GM15510 (cell line): ENCODE results near the gene KCNT1.

Source experiments
- POLR2A ChIP-seq: IDR thresholded peaks from 3 replicates; pipeline ENCODE4 v1.6.1; 2011; ENCODE audit warnings: borderline replicate concordance; ENCODE audit not compliant: insufficient read length; ENCODE audit errors: extremely low read depth

KCNT1 gene

GRCh38 chr9:135790356-135790755, 88.4 kb downstream of the KCNT1 start:
- no peak for TF ChIP-seq POLR2A

DNA sequence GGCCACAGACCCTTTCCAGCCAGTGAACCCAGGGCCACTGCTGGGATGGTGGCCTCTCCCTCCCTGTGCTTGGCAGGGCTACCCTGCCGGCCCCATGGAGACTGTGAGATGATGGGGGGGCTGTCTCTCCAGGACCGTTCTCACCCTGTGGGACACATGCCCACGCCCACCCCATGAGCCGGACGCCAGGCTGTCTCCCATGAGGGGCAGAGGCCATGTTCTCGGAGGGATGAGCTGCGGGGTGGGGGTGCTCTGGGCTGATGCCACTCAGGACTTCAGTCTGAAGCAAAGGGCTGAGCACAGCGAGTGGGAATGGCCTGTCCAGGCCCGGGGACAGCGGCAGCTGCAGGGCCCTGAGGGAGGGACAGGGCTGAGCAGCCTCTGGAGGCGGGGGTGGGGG, 88.9 kb downstream of the KCNT1 start:
- TF ChIP-seq POLR2A: no peak

GRCh38 chr9:135791431-135792267, 89.7 kb downstream of the KCNT1 start:
- no peak for TF ChIP-seq POLR2A

DNA sequence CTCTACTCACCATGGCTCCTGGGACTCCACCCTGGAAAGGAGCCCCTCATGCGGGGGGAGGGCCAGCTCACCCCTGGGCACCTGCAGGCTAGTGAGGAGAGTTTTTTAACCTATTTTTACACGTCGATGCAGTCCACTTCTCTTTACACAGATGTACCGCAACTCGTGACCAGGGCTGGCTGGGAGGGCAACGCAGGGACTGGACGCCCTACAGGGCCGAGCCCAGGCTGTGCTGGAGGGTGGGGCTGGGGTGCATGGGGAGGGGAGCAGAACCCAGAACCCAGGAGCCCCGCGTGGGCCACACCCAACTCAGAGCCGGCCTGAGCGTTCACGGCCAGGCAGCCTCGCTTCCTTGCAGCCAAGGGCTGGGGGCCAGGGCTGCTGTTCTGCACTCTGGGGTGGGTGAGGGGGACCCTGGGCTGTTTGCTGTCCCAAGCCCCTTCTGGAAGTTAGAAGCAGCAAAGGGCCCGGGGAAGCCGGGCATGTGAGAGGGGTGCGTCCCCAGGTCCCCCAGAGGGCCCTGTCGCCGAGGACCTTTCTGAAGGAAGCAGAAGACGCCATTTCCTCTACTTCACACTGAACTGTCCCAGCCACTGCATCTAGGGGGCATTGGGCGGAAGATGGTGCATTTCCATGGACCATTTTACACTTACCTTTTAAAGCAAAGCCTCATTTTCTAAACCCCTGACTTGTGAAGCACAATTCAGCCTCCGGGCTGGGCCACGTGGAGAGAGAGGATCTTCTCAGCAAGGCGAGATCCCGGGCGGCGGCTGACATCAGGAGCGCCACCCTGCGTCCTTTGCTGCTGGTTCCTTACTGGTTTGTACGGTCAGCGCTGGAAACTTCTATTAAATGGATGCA, 90.5 kb downstream of the KCNT1 start:
- TF ChIP-seq POLR2A: no peak

DNA sequence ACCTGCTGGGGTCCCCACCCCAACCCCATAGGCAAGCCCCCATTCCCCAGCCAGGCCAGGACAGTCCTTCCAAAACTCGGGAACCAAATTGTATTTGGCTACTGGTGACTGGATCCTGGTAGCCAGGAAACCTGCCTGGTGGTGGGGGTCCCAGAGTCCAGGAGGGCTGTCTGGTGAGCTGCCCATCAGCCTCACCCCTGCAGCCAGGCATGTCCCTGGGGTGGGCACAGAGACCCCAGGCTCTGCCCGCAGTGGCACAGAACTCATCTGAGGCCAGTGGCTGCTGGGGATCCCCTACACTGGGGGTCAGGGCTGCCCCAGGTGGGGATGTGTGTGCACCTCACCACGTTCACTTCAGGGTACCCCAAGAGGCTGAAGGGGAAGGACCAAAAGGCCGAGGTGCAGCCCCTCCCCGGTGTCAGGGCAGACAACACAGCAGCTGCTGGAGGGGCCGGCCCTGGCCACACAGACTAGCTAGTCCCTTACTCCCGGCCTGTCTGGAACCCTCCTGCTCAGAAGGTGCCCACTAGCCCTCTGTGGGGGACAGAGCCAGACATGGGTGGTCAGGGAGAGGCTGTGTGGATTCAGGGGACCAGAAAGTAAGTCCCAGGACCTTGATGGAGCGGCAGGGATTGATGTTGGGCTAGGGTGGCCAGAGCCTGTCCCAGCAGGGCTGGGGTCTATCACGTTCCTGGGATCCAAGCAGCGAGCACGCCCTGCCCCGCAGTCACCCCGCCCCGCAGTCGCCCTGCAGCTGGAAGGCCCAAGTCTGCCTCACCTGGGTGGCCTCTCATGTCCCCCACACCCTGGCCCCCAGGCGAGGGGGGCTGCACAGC, 91.5 kb downstream of the KCNT1 start:
- TF ChIP-seq POLR2A: no peak

DNA sequence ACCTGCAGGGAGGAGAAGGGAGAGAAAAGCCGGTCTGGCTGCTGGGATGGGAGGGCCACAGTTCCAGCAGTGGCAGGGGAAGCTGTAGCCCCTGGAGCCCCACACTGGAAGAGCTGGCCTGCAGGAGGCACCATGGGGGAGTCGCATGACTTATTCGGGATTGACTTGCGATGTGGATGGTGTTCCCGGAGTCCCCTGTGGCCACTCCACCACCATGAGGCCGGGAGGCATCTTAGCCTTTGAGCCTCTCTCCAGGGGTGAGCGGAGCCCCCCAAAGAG, 92.0 kb downstream of the KCNT1 start:
- no peak for TF ChIP-seq POLR2A

DNA sequence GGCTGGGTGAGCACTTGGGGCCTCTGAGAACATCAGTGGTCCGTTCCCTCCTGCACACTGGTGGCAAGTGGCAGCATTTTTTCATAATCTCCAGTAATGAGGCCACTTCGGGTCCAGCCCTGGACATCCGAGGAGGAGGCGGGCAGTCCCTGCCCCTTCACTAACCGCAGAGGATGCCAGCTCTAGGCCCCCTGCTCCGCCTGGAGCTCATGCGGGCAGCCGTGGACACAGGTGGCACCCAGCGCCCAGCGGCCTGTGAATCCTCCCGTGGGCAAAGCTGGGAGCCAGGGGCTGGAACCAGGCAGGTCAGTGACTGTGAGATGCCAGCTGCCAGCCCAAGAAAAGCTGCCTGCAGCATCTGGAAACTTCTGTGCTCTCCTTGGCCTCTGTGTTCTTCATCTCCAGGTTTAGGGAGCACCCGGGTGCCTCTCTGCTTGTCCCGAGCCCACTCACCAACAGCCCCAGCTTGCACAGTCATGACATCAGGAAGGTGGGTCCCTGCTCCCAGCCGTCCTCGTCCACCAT, 92.4 kb downstream of the KCNT1 start:
- no peak for TF ChIP-seq POLR2A

GRCh38 chr9:135795391-135795790, 93.4 kb downstream of the KCNT1 start:
- TF ChIP-seq POLR2A: no peak

DNA sequence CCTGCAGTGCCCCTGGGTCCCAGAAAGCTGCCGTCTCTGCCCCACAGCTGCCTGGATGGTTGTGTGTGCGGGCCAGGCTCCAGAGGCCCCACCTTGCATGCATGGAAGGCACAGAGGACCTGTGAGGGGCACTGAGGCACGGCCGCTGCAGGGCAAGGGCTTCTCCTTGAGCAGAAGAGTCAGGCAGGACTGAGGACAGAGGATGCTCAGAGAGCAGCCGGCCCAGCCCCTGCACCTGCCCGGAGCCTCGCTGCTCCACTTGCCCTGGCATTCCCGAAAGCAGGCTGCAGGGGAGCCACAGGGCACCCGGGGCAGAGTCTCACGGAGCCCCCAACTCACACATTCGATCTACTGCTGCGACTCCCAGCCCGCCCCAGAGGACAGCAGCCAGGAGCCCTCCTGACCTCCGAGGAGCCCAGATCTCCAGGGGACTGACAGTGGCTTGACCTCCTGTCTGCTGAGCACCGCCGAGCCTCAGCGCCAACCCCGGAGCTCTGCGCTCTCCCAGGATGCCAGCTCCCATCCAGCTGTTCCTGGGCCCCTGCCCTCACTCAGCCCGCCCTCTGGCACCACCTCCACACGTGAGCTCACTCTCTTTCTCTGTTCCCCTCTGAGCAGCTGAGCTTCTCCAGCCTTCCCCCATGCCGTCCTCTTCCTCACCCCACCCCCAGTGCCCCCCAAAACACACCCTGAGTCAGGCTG, 95.0 kb downstream of the KCNT1 start:
- no peak for TF ChIP-seq POLR2A

- TF ChIP-seq POLR2A: no peak
Measured at GRCh38 chr9:135797507-135798262, 95.7 kb downstream of the KCNT1 start.

GRCh38 chr9:135798263-135798585, 96.2 kb downstream of the KCNT1 start:
- no peak for TF ChIP-seq POLR2A

GRCh38 chr9:135799261-135799660, 97.3 kb downstream of the KCNT1 start:
- no peak for TF ChIP-seq POLR2A

- no peak for TF ChIP-seq POLR2A
Measured at GRCh38 chr9:135801070-135801469, 99.1 kb downstream of the KCNT1 start.
